ENCODE measurements around the gene GPC5. TPM values are rescaled to one million over a fixed set of nuclear protein-coding genes. Genes with fewer than 3 reads are reported as not detected.

GPC5 gene
- total and polyA plus RNA-seq, 2 of the 8 experiments (the other 6 are each of a cell fraction or from before 2014, with no cell fraction given), result 0.20 to 0.39 TPM

DNA sequence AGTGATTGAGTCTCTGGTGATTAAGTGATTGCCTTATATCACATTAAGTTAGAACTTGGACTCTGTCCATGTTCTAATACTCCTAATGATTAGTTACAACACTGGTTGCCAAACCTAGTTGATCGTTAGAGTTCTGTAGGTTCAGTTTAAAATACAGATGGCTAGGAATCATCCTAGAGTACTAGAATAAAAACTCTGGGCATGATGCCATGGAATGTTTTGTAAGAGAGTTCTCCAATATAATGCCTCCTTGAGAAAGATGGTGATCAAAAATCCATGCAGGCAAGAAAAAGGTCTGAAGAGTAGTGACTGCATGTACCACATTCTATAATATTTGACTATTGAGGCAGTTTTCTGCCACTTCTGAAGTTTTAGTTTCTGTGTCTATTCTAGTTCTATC lies 176.3 kb downstream of the GPC5 start (continued):
- no peak for TF ChIP-seq SIX5 (IDR thresholded peaks at IDR 0.05; ENCODE audit: low read depth, low read length)
- no peak for TF ChIP-seq HDAC6 (IDR thresholded peaks at IDR 0.05; ENCODE audit: low read depth, low read length)
- TF ChIP-seq RBBP5 (IDR thresholded peaks at IDR 0.05; ENCODE audit: borderline replicate concordance, low read depth, low read length), result no peak
- no peak for TF ChIP-seq CBX8 (IDR thresholded peaks at IDR 0.05; ENCODE audit: borderline replicate concordance, low read depth, low read length)
- TF ChIP-seq CBX5 (IDR thresholded peaks at IDR 0.05; ENCODE audit: low read depth, low read length), result no peak
- no peak for TF ChIP-seq TCF12 (IDR thresholded peaks at IDR 0.05; ENCODE audit: low read depth, low read length)
- TF ChIP-seq BACH1 (IDR thresholded peaks at IDR 0.05; ENCODE audit: low read length), result no peak

Measured in H1 (cell line).